ENCODE results near the gene CCDC28B. TPM values are rescaled to one million over a fixed set of nuclear protein-coding genes. Genes with fewer than 3 reads are reported as not detected.
"Not testable (repeated sequence)": the region's sequence is repeated elsewhere in the genome, so short reads cannot be mapped to it uniquely, and the experiment has no call there.

CCDC28B gene
- 16.7 TPM for total RNA-seq
- long read RNA-seq, transcript CCDC28B-201 (6 exons, 1,089 nt) = major isoform, 15 of 20 reads
- long read RNA-seq, partial matches to known transcripts = 1 of 20 reads
- long read RNA-seq, other reads (novel, unspliced or antisense) = 3 of 20 reads

- Histone ChIP-seq H3K36me3 (peaks cover 23% of the 10 kb centered on the region), H3K27me3 (ENCODE audit: low read depth) (no peaks in the 10 kb centered on the region), H3K27ac (replicated peaks) (peak within 1 kb of the TSS; percentile 91), H3K4me3 (peak within 1 kb of the TSS; percentile 72), H3K9me3 (replicated peaks) (no peaks in the 10 kb centered on the region), H3K4me1 (peaks cover 73% of the 10 kb centered on the region)
- intact Hi-C loops (cut with micrococcal nuclease) = no loop called here
- TF ChIP-seq CTCF (IDR thresholded peaks at IDR 0.05; ENCODE audit: borderline replicate concordance) = no peak
- DNase-seq = peak; percentile 75
Observed at GRCh38 chr1:32200226-32201010, at the start of gene CCDC28B. TSS of gene CCDC28B (plus strand) at chr1:32200595. CDS start at chr1:32201936, 1,341 bp downstream.

- Histone ChIP-seq H3K27ac (replicated peaks) (no peak overlapping the region), H3K27me3 (ENCODE audit: low read depth) (no peaks in the 10 kb centered on the region), H3K9me3 (replicated peaks) (peaks cover 28% of the 10 kb centered on the region), H3K4me1 (peaks cover 18% of the 10 kb centered on the region), H3K36me3 (peaks cover 22% of the 10 kb centered on the region), H3K4me3 (no peak overlapping the region)
- DNase-seq = no peak
- TF ChIP-seq CTCF (IDR thresholded peaks at IDR 0.05; ENCODE audit: borderline replicate concordance) = no peak
- intact Hi-C loops (cut with micrococcal nuclease) = no loop called here
Observed at GRCh38 chr1:32150847-32151246, 49.5 kb upstream of the CCDC28B start.

GRCh38 chr1:32151319-32151787, 49.0 kb upstream of the CCDC28B start:
- peaks cover 28% of the 10 kb centered on the region for H3K9me3 ChIP-seq (replicated peaks)

GRCh38 chr1:32159189-32159588, 41.2 kb upstream of the CCDC28B start:
- Histone ChIP-seq H3K9me3 (replicated peaks) (no peaks in the 10 kb centered on the region), H3K27me3 (ENCODE audit: low read depth) (no peaks in the 10 kb centered on the region), H3K27ac (replicated peaks) (no peak overlapping the region), H3K4me1 (no peaks in the 10 kb centered on the region), H3K4me3 (no peak overlapping the region), H3K36me3 (peaks cover 93% of the 10 kb centered on the region)
- no peak for DNase-seq
- intact Hi-C loops (cut with micrococcal nuclease) = no loop called here
- no peak for TF ChIP-seq CTCF (IDR thresholded peaks at IDR 0.05; ENCODE audit: borderline replicate concordance)

More at GRCh38 chr1:32151319-32151787, 49.0 kb upstream of the CCDC28B start:
- no peak overlapping the region for H3K27ac ChIP-seq (replicated peaks)
- peaks cover 27% of the 10 kb centered on the region for H3K36me3 ChIP-seq
- TF ChIP-seq CTCF (IDR thresholded peaks at IDR 0.05; ENCODE audit: borderline replicate concordance) = no peak
- peaks cover 18% of the 10 kb centered on the region for H3K4me1 ChIP-seq
- H3K27me3 ChIP-seq (ENCODE audit: low read depth) = no peaks in the 10 kb centered on the region
- intact Hi-C loops (cut with micrococcal nuclease) = no loop called here
- DNase-seq = no peak
- H3K4me3 ChIP-seq = no peak overlapping the region

- intact Hi-C loops (cut with micrococcal nuclease) = no loop called here
- DNase-seq = no peak
- Histone ChIP-seq H3K4me1 (no peaks in the 10 kb centered on the region), H3K36me3 (peaks cover 95% of the 10 kb centered on the region), H3K27me3 (ENCODE audit: low read depth) (no peaks in the 10 kb centered on the region), H3K4me3 (no peak overlapping the region), H3K27ac (replicated peaks) (no peak overlapping the region), H3K9me3 (replicated peaks) (no peaks in the 10 kb centered on the region)
- TF ChIP-seq CTCF (IDR thresholded peaks at IDR 0.05; ENCODE audit: borderline replicate concordance) = no peak
Observed at GRCh38 chr1:32163405-32163804, 37.0 kb upstream of the CCDC28B start.

- intact Hi-C loops (cut with micrococcal nuclease); H3K4me3 ChIP-seq; H3K27me3 ChIP-seq (ENCODE audit: low read depth); H3K4me1 ChIP-seq; DNase-seq; H3K27ac ChIP-seq (replicated peaks); H3K9me3 ChIP-seq (replicated peaks): not testable (repeated sequence)
- peaks cover 97% of the 10 kb centered on the region for H3K36me3 ChIP-seq
Observed at GRCh38 chr1:32165633-32166032, 34.8 kb upstream of the CCDC28B start.

Data from left ventricle myocardium inferior (tissue), 1 donor.